ENCODE measurements around the gene MYL7. TPM values are rescaled to one million over a fixed set of nuclear protein-coding genes. Genes with fewer than 3 reads are reported as not detected.

MYL7 gene
- total RNA-seq, 2 experiments from 2014 or later: not detected

DNA sequence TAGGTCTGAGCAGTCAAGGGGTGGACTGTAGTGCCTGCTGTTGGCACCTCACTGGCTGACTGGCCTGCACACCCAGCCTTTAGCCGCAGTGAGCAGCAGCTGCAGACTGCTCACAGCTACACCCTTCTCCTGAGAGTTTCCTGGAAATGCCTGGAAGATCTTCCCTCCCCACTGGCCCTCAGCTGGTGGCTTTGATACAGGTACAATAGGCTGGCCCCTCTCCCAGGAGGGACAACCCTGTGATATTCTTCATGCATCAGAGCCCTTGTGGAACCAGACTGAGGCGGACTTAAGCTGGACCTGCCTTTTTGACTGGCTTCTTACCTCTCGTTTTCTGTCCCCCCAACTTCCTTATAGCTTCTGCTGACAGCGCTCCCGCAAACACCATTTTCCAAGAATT lies 41.7 kb upstream of the MYL7 start:
- CTCF ChIA-PET (ENCODE audit: unreplicated experiment): no interaction called here
- no TSS peak for BruUV-seq (replicated peaks)

GRCh38 chr7:44180631-44181030 lies 39.5 kb upstream of the MYL7 start:
- Histone ChIP-seq H3K9me3 (ENCODE audit: low read length) (no peaks in the 10 kb centered on the region), H3K4me3 (ENCODE audit: low read depth, low read length, poor library complexity, severe bottlenecking) (no peak overlapping the region), H3K36me3 (ENCODE audit: insufficient read depth, low read length) (no peaks in the 10 kb centered on the region), H2AFZ (ENCODE audit: low read length) (no peak overlapping the region), H3K27ac (ENCODE audit: low read depth, low read length, poor library complexity, severe bottlenecking) (no peak overlapping the region), H4K20me1 (ENCODE audit: insufficient read depth, low read length) (no peaks in the 10 kb centered on the region), H3K79me2 (ENCODE audit: insufficient read depth, low read depth, low read length) (no peaks in the 10 kb centered on the region), H3K9me2 (ENCODE audit: insufficient read depth, low read length) (no peaks in the 10 kb centered on the region), H3K4me2 (ENCODE audit: low read length) (no peak overlapping the region), H3K4me1 (ENCODE audit: insufficient read depth, low read length, poor library complexity, severe bottlenecking) (no peaks in the 10 kb centered on the region)
- ChIA-PET POLR2A (no interaction called here), CTCF (ENCODE audit: unreplicated experiment) (no interaction called here)
- DNase-seq (ENCODE audit: low spot score): no peak
- intact Hi-C loops (cut with micrococcal nuclease; ENCODE audit: unreplicated experiment): no loop called here
- TF ChIP-seq, protein P1, sequence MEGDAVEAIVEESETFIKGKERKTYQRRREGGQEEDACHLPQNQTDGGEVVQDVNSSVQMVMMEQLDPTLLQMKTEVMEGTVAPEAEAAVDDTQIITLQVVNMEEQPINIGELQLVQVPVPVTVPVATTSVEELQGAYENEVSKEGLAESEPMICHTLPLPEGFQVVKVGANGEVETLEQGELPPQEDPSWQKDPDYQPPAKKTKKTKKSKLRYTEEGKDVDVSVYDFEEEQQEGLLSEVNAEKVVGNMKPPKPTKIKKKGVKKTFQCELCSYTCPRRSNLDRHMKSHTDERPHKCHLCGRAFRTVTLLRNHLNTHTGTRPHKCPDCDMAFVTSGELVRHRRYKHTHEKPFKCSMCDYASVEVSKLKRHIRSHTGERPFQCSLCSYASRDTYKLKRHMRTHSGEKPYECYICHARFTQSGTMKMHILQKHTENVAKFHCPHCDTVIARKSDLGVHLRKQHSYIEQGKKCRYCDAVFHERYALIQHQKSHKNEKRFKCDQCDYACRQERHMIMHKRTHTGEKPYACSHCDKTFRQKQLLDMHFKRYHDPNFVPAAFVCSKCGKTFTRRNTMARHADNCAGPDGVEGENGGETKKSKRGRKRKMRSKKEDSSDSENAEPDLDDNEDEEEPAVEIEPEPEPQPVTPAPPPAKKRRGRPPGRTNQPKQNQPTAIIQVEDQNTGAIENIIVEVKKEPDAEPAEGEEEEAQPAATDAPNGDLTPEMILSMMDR (conservative IDR thresholded peaks at IDR 0.05; ENCODE audit: low read length): no peak
- no peak for TF ChIP-seq EZH2phosphoT487 (IDR thresholded peaks at IDR 0.05; ENCODE audit: borderline replicate concordance, low read depth, low read length)
- BruUV-seq (replicated peaks): no TSS peak

More for the DNA sequence above, 41.7 kb upstream of the MYL7 start:
- no peaks in the 10 kb centered on the region for H3K9me3 ChIP-seq (ENCODE audit: low read length)
- H3K9me2 ChIP-seq (ENCODE audit: insufficient read depth, low read length): no peaks in the 10 kb centered on the region
- no peak overlapping the region for H3K27ac ChIP-seq (ENCODE audit: low read depth, low read length, poor library complexity, severe bottlenecking)
- intact Hi-C loops (cut with micrococcal nuclease; ENCODE audit: unreplicated experiment): no loop called here
- H2AFZ ChIP-seq (ENCODE audit: low read length): no peak overlapping the region
- H3K4me1 ChIP-seq (ENCODE audit: insufficient read depth, low read length, poor library complexity, severe bottlenecking): no peaks in the 10 kb centered on the region
- no peak overlapping the region for H3K4me2 ChIP-seq (ENCODE audit: low read length)
- no peaks in the 10 kb centered on the region for H3K79me2 ChIP-seq (ENCODE audit: insufficient read depth, low read depth, low read length)
- TF ChIP-seq, protein P1 (conservative IDR thresholded peaks at IDR 0.05; ENCODE audit: low read length): no peak
- TF ChIP-seq EZH2phosphoT487 (IDR thresholded peaks at IDR 0.05; ENCODE audit: borderline replicate concordance, low read depth, low read length): no peak
- no peak overlapping the region for H3K4me3 ChIP-seq (ENCODE audit: low read depth, low read length, poor library complexity, severe bottlenecking)
- H4K20me1 ChIP-seq (ENCODE audit: insufficient read depth, low read length): no peaks in the 10 kb centered on the region
- DNase-seq (ENCODE audit: low spot score): no peak
- POLR2A ChIA-PET: no interaction called here
- no peaks in the 10 kb centered on the region for H3K36me3 ChIP-seq (ENCODE audit: insufficient read depth, low read length)

DNA sequence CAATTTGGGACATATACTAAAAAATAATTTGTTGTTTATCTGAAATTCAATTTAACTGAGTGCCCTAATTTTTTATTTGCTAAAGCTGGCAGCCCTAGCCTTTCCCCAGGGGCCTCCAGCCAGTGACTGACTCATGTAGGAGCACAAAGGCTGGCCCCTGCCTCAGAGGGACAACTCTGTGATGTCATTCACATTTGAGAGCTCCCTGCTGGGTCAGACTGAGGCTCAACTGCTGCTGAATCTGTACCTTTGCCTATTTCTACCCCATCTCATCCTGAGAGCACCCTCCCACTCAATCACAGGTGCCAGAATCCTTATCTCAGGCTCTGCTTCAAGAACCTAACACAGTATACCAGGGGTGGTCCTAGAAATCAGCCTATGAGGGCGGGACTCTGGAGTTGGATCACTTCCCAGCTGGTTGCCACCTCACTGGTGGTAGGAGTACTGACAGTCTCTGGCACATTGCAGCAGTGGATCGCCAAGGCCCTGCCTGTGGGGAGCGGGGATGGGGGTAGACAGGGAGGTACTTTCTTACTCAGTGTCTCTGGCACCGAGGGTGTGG lies 36.5 kb upstream of the MYL7 start:
- no TSS peak for BruUV-seq (replicated peaks)
- Histone ChIP-seq H2AFZ (ENCODE audit: low read length) (no peak overlapping the region), H3K36me3 (ENCODE audit: insufficient read depth, low read length) (no peaks in the 10 kb centered on the region), H3K4me3 (ENCODE audit: low read depth, low read length, poor library complexity, severe bottlenecking) (no peak overlapping the region), H3K9me2 (ENCODE audit: insufficient read depth, low read length) (no peaks in the 10 kb centered on the region), H3K27ac (ENCODE audit: low read depth, low read length, poor library complexity, severe bottlenecking) (no peak overlapping the region), H3K4me2 (ENCODE audit: low read length) (no peak overlapping the region), H4K20me1 (ENCODE audit: insufficient read depth, low read length) (no peaks in the 10 kb centered on the region), H3K4me1 (ENCODE audit: insufficient read depth, low read length, poor library complexity, severe bottlenecking) (no peaks in the 10 kb centered on the region), H3K9me3 (ENCODE audit: low read length) (no peaks in the 10 kb centered on the region), H3K79me2 (ENCODE audit: insufficient read depth, low read depth, low read length) (no peaks in the 10 kb centered on the region)
- intact Hi-C loops (cut with micrococcal nuclease; ENCODE audit: unreplicated experiment): no loop called here
- no peak for DNase-seq (ENCODE audit: low spot score)
- POLR2A ChIA-PET: no interaction called here
- CTCF ChIA-PET (ENCODE audit: unreplicated experiment): no interaction called here
- TF ChIP-seq, protein P1 (conservative IDR thresholded peaks at IDR 0.05; ENCODE audit: low read length): no peak
- TF ChIP-seq EZH2phosphoT487 (IDR thresholded peaks at IDR 0.05; ENCODE audit: borderline replicate concordance, low read depth, low read length): no peak
